HL-60 (cell line): Measurements from ENCODE around the gene SPHKAP.

Source experiments
- DNase-seq, 2 experiments: peaks; one replicate each; pipeline ENCODE4 v3.0.0-alpha.2; 2010 to 2020; ENCODE audit warnings: low read depth in 1 of 2, low spot score in 1 of 2
- H3K27ac ChIP-seq: fragments of 250-450 bp; sonication (Bioruptor Pico); replicated peaks from 2 replicates; pipeline ENCODE4 v1.5.1; 2020; ENCODE audit warnings: mild to moderate bottlenecking, moderate library complexity
- H3K27me3 ChIP-seq: fragments of 250-450 bp; sonication (Bioruptor Pico); 2 replicates; pipeline ENCODE4 v1.5.1; 2021; ENCODE audit warnings: mild to moderate bottlenecking, moderate library complexity; ENCODE audit not compliant: insufficient read depth, poor library complexity, severe bottlenecking
- H3K4me3 ChIP-seq: replicated peaks from 2 replicates; pipeline ENCODE4 v1.5.1; 2011; ENCODE audit warnings: mild to moderate bottlenecking, control low read depth, low read length; ENCODE audit not compliant: insufficient read depth
- CTCF ChIP-seq: IDR thresholded peaks from one replicate; pipeline ENCODE4 v1.5.1; 2011; ENCODE audit warnings: low read length, control low read depth, inconsistent platforms; ENCODE audit not compliant: insufficient read depth
- GABPA ChIP-seq: IDR thresholded peaks from 2 replicates; pipeline ENCODE4 v1.6.1; 2012; ENCODE audit warnings: low read depth
- POLR2AphosphoS5 ChIP-seq: IDR thresholded peaks from 2 replicates; pipeline ENCODE4 v1.6.1; 2012; ENCODE audit warnings: low read depth
- SPI1 ChIP-seq: IDR thresholded peaks from 2 replicates; pipeline ENCODE4 v1.6.1; 2012; ENCODE audit warnings: low read depth, mild to moderate bottlenecking, borderline replicate concordance
- TF ChIP-seq, protein P1 (sequence below): IDR thresholded peaks from 2 replicates; pipeline ENCODE4 v1.6.1; 2012; ENCODE audit warnings: low read depth; ENCODE audit not compliant: insufficient replicate concordance

SPHKAP gene

DNA sequence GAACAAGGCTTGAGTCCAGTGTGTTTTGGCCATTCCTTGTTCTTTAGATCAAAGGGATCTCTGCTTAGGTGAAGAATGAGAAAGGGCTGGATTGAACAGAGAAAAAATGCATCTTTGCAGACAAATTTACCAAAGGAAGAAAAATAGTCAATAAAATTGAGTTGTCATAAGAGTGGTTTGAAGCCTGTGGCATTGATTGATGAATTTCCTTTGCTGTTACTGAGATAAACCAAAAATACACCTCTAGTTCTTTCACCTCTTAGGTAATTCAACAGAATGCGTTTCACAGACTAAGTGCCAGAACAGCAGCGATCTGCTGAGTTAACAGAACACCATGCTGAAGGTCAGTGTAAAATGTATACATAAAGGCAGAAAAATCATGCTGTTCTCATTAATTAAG is 96.8 kb downstream of the SPHKAP start:
- no peak overlapping the region for H3K4me3 ChIP-seq
- H3K27ac ChIP-seq = no peak overlapping the region
- no peak for TF ChIP-seq GABPA
- TF ChIP-seq, protein P1, sequence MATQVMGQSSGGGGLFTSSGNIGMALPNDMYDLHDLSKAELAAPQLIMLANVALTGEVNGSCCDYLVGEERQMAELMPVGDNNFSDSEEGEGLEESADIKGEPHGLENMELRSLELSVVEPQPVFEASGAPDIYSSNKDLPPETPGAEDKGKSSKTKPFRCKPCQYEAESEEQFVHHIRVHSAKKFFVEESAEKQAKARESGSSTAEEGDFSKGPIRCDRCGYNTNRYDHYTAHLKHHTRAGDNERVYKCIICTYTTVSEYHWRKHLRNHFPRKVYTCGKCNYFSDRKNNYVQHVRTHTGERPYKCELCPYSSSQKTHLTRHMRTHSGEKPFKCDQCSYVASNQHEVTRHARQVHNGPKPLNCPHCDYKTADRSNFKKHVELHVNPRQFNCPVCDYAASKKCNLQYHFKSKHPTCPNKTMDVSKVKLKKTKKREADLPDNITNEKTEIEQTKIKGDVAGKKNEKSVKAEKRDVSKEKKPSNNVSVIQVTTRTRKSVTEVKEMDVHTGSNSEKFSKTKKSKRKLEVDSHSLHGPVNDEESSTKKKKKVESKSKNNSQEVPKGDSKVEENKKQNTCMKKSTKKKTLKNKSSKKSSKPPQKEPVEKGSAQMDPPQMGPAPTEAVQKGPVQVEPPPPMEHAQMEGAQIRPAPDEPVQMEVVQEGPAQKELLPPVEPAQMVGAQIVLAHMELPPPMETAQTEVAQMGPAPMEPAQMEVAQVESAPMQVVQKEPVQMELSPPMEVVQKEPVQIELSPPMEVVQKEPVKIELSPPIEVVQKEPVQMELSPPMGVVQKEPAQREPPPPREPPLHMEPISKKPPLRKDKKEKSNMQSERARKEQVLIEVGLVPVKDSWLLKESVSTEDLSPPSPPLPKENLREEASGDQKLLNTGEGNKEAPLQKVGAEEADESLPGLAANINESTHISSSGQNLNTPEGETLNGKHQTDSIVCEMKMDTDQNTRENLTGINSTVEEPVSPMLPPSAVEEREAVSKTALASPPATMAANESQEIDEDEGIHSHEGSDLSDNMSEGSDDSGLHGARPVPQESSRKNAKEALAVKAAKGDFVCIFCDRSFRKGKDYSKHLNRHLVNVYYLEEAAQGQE = no peak
- TF ChIP-seq SPI1 = no peak
- no peak for TF ChIP-seq POLR2AphosphoS5
- no peak for TF ChIP-seq CTCF
- no peak for DNase-seq
- H3K27me3 ChIP-seq = no peaks in the 10 kb centered on the region

DNA sequence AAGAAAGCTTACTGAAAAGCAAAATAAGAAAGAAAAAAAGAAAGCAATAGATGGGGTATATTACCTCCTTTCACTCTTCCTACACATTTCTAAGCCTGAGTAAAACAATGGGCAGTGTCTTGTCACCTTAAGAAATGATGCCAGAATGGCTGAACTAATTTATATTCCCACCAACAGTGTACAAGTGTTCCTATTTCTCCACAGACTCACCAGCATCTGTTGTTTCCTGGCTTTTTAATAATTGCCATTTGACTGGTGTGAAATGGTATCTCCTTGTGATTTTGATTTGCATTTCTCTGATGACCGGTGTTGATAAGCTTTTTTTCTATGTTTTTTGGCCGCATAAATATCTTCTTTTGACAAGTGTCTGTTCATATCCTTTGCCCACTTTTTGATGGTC is 98.4 kb downstream of the SPHKAP start:
- TF ChIP-seq GABPA (no peak), SPI1 (no peak), POLR2AphosphoS5 (no peak), CTCF (no peak)
- TF ChIP-seq, protein P1 = no peak
- Histone ChIP-seq H3K27me3 (no peaks in the 10 kb centered on the region), H3K27ac (no peak overlapping the region), H3K4me3 (no peak overlapping the region)
- DNase-seq = no peak

GRCh38 chr2:228082571-228082970 is 98.9 kb downstream of the SPHKAP start:
- no peak for TF ChIP-seq GABPA
- TF ChIP-seq SPI1 = no peak
- TF ChIP-seq CTCF = no peak
- TF ChIP-seq POLR2AphosphoS5 = no peak
- TF ChIP-seq, protein P1 = no peak
- H3K27ac ChIP-seq = no peak overlapping the region
- H3K4me3 ChIP-seq = no peak overlapping the region
- H3K27me3 ChIP-seq = no peaks in the 10 kb centered on the region
- DNase-seq = no peak
